CD8-positive, alpha-beta memory T cell (primary cell): ENCODE results near the gene CCR5AS.

Source experiments
- CTCF ChIA-PET: fragments of 350-600 bp; sonication (Branson Sonifier 250); formaldehyde crosslinking; loops from one replicate; lab custom pipeline; 2021; ENCODE audit warnings: antibody characterized with exemption; lab: Charles Lee
- POLR2A ChIA-PET: fragments of 350-600 bp; sonication (Branson Sonifier 250); formaldehyde crosslinking; loops from one replicate; lab custom pipeline; 2021; ENCODE audit warnings: antibody characterized with exemption; lab: Charles Lee
- DNase-seq, 5 donors: peaks; one replicate each; pipeline versions ENCODE4 v3.0.0 to v3.0.0-alpha.2; 2020 to 2022; ENCODE audit warnings: mixed read lengths in 1 of 5
- H3K27ac ChIP-seq: one replicate; pipeline ENCODE4 v1.7.0; 2013; ENCODE audit warnings: low read depth, mild to moderate bottlenecking, low read length, moderate library complexity
- H3K27me3 ChIP-seq: 2 replicates; pipeline ENCODE4 v1.7.0; 2013; ENCODE audit warnings: low read length, mild to moderate bottlenecking; ENCODE audit not compliant: insufficient read depth, poor library complexity, severe bottlenecking
- H3K36me3 ChIP-seq: 2 replicates; pipeline ENCODE4 v1.7.0; 2013; ENCODE audit warnings: mild to moderate bottlenecking, low read length, moderate library complexity; ENCODE audit not compliant: insufficient read depth
- H3K4me1 ChIP-seq: 2 replicates; pipeline ENCODE4 v1.7.0; 2013; ENCODE audit warnings: mild to moderate bottlenecking, low read length, moderate library complexity; ENCODE audit not compliant: insufficient read depth
- H3K4me3 ChIP-seq: 2 replicates; pipeline ENCODE4 v1.7.0; 2013; ENCODE audit warnings: mild to moderate bottlenecking, low read length
- H3K9me3 ChIP-seq: 2 replicates; pipeline ENCODE4 v1.7.0; 2013; ENCODE audit warnings: mild to moderate bottlenecking, low read length
- H3K27ac Mint-ChIP-seq, 8 donors: one replicate each; pipeline ENCODE4 v1.8.0; 2020 to 2021; ENCODE audit warnings: mixed read lengths in 8 of 8, mild to moderate bottlenecking in 6 of 8, inconsistent platforms in 3 of 8, moderate library complexity in 3 of 8
- H3K27me3 Mint-ChIP-seq, 2 donors: one replicate each; pipeline ENCODE4 v1.8.0; 2020 to 2021; ENCODE audit warnings: mixed read lengths in 2 of 2, mild to moderate bottlenecking in 1 of 2, moderate library complexity in 1 of 2
- H3K36me3 Mint-ChIP-seq, 3 donors: one replicate each; pipeline ENCODE4 v1.8.0; 2020 to 2021; ENCODE audit warnings: mixed read lengths in 3 of 3, inconsistent platforms in 1 of 3, mild to moderate bottlenecking in 1 of 3
- H3K4me1 Mint-ChIP-seq, 3 donors: one replicate each; pipeline ENCODE4 v1.8.0; 2020 to 2021; ENCODE audit warnings: mixed read lengths in 3 of 3, inconsistent platforms in 1 of 3, mild to moderate bottlenecking in 1 of 3
- H3K4me3 Mint-ChIP-seq, 7 donors: one replicate each; pipeline ENCODE4 v1.8.0; 2020 to 2021; ENCODE audit warnings: mixed read lengths in 7 of 7, mild to moderate bottlenecking in 6 of 7, moderate library complexity in 4 of 7, inconsistent platforms in 2 of 7
- H3K9me3 Mint-ChIP-seq, 5 donors: one replicate each; pipeline ENCODE4 v1.8.0; 2020 to 2022; ENCODE audit warnings: mixed read lengths in 5 of 5, mild to moderate bottlenecking in 3 of 5, moderate library complexity in 2 of 5, inconsistent platforms in 1 of 5

CCR5AS gene

GRCh38 chr3:46448721-46449120, 41.9 kb upstream of the CCR5AS start:
- ChIA-PET CTCF (no interaction called here), POLR2A (no interaction called here)
- H3K36me3 ChIP-seq = no peaks in the 10 kb centered on the region
- no peak for DNase-seq
- H3K4me3 ChIP-seq = no peak overlapping the region
- H3K27me3 ChIP-seq = no peaks in the 10 kb centered on the region
- Mint-ChIP-seq H3K36me3 (no peaks in the 10 kb centered on the region), H3K27ac (peak overlapping the region in 1 of 8 donors; percentile 88), H3K4me1 (peaks cover 0 to 3% (median 3%) of the 10 kb centered on the region in 3 donors), H3K4me3 (no peak overlapping the region), H3K9me3 (no peaks in the 10 kb centered on the region), H3K27me3 (peaks cover 6% of the 10 kb centered on the region in 2 donors)
- H3K27ac ChIP-seq = no peak overlapping the region
- H3K4me1 ChIP-seq = no peaks in the 10 kb centered on the region
- no peaks in the 10 kb centered on the region for H3K9me3 ChIP-seq

GRCh38 chr3:46447228-46447985, 40.5 kb upstream of the CCR5AS start:
- no peaks in the 10 kb centered on the region for H3K27me3 ChIP-seq
- H3K36me3 Mint-ChIP-seq = no peaks in the 10 kb centered on the region
- H3K4me1 ChIP-seq = no peaks in the 10 kb centered on the region
- ChIA-PET CTCF (no interaction called here), POLR2A (no interaction called here)
- no peaks in the 10 kb centered on the region for H3K9me3 ChIP-seq
- peaks cover 0 to 2% (median 0%) of the 10 kb centered on the region in 3 donors for H3K4me1 Mint-ChIP-seq
- no peak overlapping the region for H3K27ac ChIP-seq
- no peak overlapping the region for H3K4me3 Mint-ChIP-seq
- H3K27me3 Mint-ChIP-seq = peaks cover 4 to 6% of the 10 kb centered on the region in 2 donors
- H3K36me3 ChIP-seq = no peaks in the 10 kb centered on the region
- no peaks in the 10 kb centered on the region for H3K9me3 Mint-ChIP-seq
- H3K4me3 ChIP-seq = no peak overlapping the region
- H3K27ac Mint-ChIP-seq = no peak overlapping the region
- DNase-seq = no peak

GRCh38 chr3:46442576-46443530, 36.0 kb upstream of the CCR5AS start:
- Mint-ChIP-seq H3K9me3 (no peaks in the 10 kb centered on the region), H3K4me3 (peak overlapping the region in 1 of 7 donors; percentile 7), H3K36me3 (no peaks in the 10 kb centered on the region), H3K27ac (no peak overlapping the region), H3K27me3 (no peaks in the 10 kb centered on the region), H3K4me1 (peaks cover 23 to 24% (median 24%) of the 10 kb centered on the region in 3 donors)
- Histone ChIP-seq H3K4me1 (peaks cover 20% of the 10 kb centered on the region), H3K4me3 (no peak overlapping the region), H3K9me3 (no peaks in the 10 kb centered on the region), H3K27me3 (no peaks in the 10 kb centered on the region), H3K27ac (no peak overlapping the region), H3K36me3 (no peaks in the 10 kb centered on the region)
- CTCF ChIA-PET = interaction anchor here (0.8 kb wide), 1 partner anchor 46 kb away, joined by 4 read pairs; no protein-coding TSS in a partner anchor
- POLR2A ChIA-PET = no interaction called here
- peak in 1 of 5 donors; percentile 30 for DNase-seq

- Mint-ChIP-seq H3K9me3 (no peaks in the 10 kb centered on the region), H3K27me3 (no peaks in the 10 kb centered on the region), H3K4me1 (peaks cover 23 to 24% (median 24%) of the 10 kb centered on the region in 3 donors), H3K27ac (peak overlapping the region in 7 of 8 donors; percentile 2 to 80 (median 66)), H3K4me3 (peak overlapping the region in 3 of 7 donors; percentile 1 to 70 (median 46)), H3K36me3 (no peaks in the 10 kb centered on the region)
- peaks cover 20% of the 10 kb centered on the region for H3K4me1 ChIP-seq
- H3K27ac ChIP-seq = no peak overlapping the region
- H3K9me3 ChIP-seq = no peaks in the 10 kb centered on the region
- POLR2A ChIA-PET = no interaction called here
- CTCF ChIA-PET = no interaction called here
- H3K4me3 ChIP-seq = no peak overlapping the region
- no peaks in the 10 kb centered on the region for H3K27me3 ChIP-seq
- H3K36me3 ChIP-seq = no peaks in the 10 kb centered on the region
- peak in 3 of 5 donors; percentile 30 to 71 (median 59) for DNase-seq
Observed at GRCh38 chr3:46440531-46441294, 33.8 kb upstream of the CCR5AS start.

- Mint-ChIP-seq H3K27me3 (peaks cover 0 to 1% of the 10 kb centered on the region in 2 donors), H3K9me3 (no peaks in the 10 kb centered on the region), H3K36me3 (no peaks in the 10 kb centered on the region), H3K27ac (peak overlapping the region in 2 of 8 donors; percentile 56 to 68), H3K4me1 (peaks cover 23 to 24% (median 24%) of the 10 kb centered on the region in 3 donors), H3K4me3 (no peak overlapping the region)
- Histone ChIP-seq H3K9me3 (no peaks in the 10 kb centered on the region), H3K27ac (no peak overlapping the region), H3K27me3 (no peaks in the 10 kb centered on the region), H3K4me1 (peaks cover 20% of the 10 kb centered on the region), H3K4me3 (no peak overlapping the region), H3K36me3 (no peaks in the 10 kb centered on the region)
- DNase-seq = no peak
- CTCF ChIA-PET = interaction anchor here (0.9 to 1.4 kb wide), 2 partner anchors 11 to 12 kb away, joined by 3 to 6 read pairs; no protein-coding TSS in a partner anchor
- POLR2A ChIA-PET = no interaction called here
Observed at GRCh38 chr3:46438831-46439230, 32.0 kb upstream of the CCR5AS start.

- Mint-ChIP-seq H3K4me1 (peaks cover 4 to 14% (median 5%) of the 10 kb centered on the region in 3 donors), H3K4me3 (no peak overlapping the region), H3K36me3 (peaks cover 0 to 17% (median 2%) of the 10 kb centered on the region in 3 donors), H3K27me3 (peaks cover 0 to 2% of the 10 kb centered on the region in 2 donors), H3K9me3 (peaks cover 8 to 15% (median 12%) of the 10 kb centered on the region in 5 donors), H3K27ac (no peak overlapping the region)
- no peak for DNase-seq
- ChIA-PET POLR2A (no interaction called here), CTCF (no interaction called here)
- H3K4me1 ChIP-seq = no peaks in the 10 kb centered on the region
- H3K36me3 ChIP-seq = no peaks in the 10 kb centered on the region
- no peaks in the 10 kb centered on the region for H3K27me3 ChIP-seq
- H3K27ac ChIP-seq = no peak overlapping the region
- H3K4me3 ChIP-seq = no peak overlapping the region
- H3K9me3 ChIP-seq = no peaks in the 10 kb centered on the region
Observed at GRCh38 chr3:46435081-46435726, 28.3 kb upstream of the CCR5AS start.

GRCh38 chr3:46433841-46434240, 27.0 kb upstream of the CCR5AS start:
- Mint-ChIP-seq H3K36me3 (peaks cover 0 to 17% (median 2%) of the 10 kb centered on the region in 3 donors), H3K9me3 (peaks cover 8 to 15% (median 14%) of the 10 kb centered on the region in 5 donors), H3K27ac (no peak overlapping the region), H3K4me3 (no peak overlapping the region), H3K27me3 (peaks cover 0 to 2% of the 10 kb centered on the region in 2 donors), H3K4me1 (peaks cover 2 to 11% (median 3%) of the 10 kb centered on the region in 3 donors)
- Histone ChIP-seq H3K4me1 (no peaks in the 10 kb centered on the region), H3K36me3 (no peaks in the 10 kb centered on the region), H3K27me3 (no peaks in the 10 kb centered on the region), H3K4me3 (no peak overlapping the region), H3K9me3 (no peaks in the 10 kb centered on the region), H3K27ac (no peak overlapping the region)
- CTCF ChIA-PET = no interaction called here
- POLR2A ChIA-PET = no interaction called here
- DNase-seq = no peak
